Fibroblast of lung (primary cell): Measurements from ENCODE around the gene PDK1. TPM values are rescaled to one million over a fixed set of nuclear protein-coding genes. Genes with fewer than 3 reads are reported as not detected.

Experiments used
- DNase-seq, 2 donors: peaks; one replicate each; pipeline versions ENCODE4 v3.0.0 to v3.0.0-alpha.2; 2010; ENCODE audit warnings: low read depth in 2 of 2
- H2AFZ ChIP-seq: 2 replicates; pipeline ENCODE4 v1.5.1; 2012; ENCODE audit warnings: low read length, control low read depth, inconsistent platforms
- H3K27ac ChIP-seq: 2 replicates; pipeline ENCODE4 v1.5.1; 2011; ENCODE audit warnings: low read length, control low read depth; ENCODE audit not compliant: insufficient read depth
- H3K27me3 ChIP-seq: 2 replicates; pipeline ENCODE4 v1.5.1; 2011; ENCODE audit warnings: mild to moderate bottlenecking, low read length; ENCODE audit not compliant: control insufficient read depth, insufficient read depth
- H3K36me3 ChIP-seq: 2 replicates; pipeline ENCODE4 v1.5.1; 2011; ENCODE audit warnings: low read length; ENCODE audit not compliant: control insufficient read depth, insufficient read depth
- H3K4me1 ChIP-seq: 2 replicates; pipeline ENCODE4 v1.5.1; 2011; ENCODE audit warnings: low read length; ENCODE audit not compliant: control insufficient read depth, insufficient read depth; ENCODE audit errors: extremely low read depth
- H3K4me2 ChIP-seq: 2 replicates; pipeline ENCODE4 v1.5.1; 2011; ENCODE audit warnings: low read length, control low read depth; ENCODE audit not compliant: insufficient read depth; ENCODE audit errors: extremely low read depth
- H3K4me3 ChIP-seq, 4 experiments: fragments of 200-600 bp in 1 of 4; sonication (generic) in 1 of 4; replicated peaks in 1 of 4; 2 replicates each; pipeline ENCODE4 v1.5.1; 2011 to 2016; ENCODE audit warnings: low read length in 4 of 4, low read depth in 3 of 4, mild to moderate bottlenecking in 3 of 4, control low read depth in 2 of 4, inconsistent platforms in 1 of 4, mixed read lengths in 1 of 4; ENCODE audit not compliant: insufficient read depth in 1 of 4; ENCODE audit errors: control extremely low read depth in 1 of 4
- H3K79me2 ChIP-seq: 2 replicates; pipeline ENCODE4 v1.5.1; 2012; ENCODE audit warnings: mild to moderate bottlenecking, low read length, inconsistent platforms; ENCODE audit not compliant: control insufficient read depth, insufficient read depth
- H3K9ac ChIP-seq: 2 replicates; pipeline ENCODE4 v1.5.1; 2011; ENCODE audit warnings: mild to moderate bottlenecking, low read length, control low read depth; ENCODE audit not compliant: insufficient read depth
- H3K9me3 ChIP-seq: 2 replicates; pipeline ENCODE4 v1.5.1; 2012; ENCODE audit warnings: low read depth, low read length; ENCODE audit not compliant: control insufficient read depth, insufficient read depth
- H4K20me1 ChIP-seq: 2 replicates; pipeline ENCODE4 v1.5.1; 2011; ENCODE audit warnings: low read length; ENCODE audit not compliant: control insufficient read depth, insufficient read depth; ENCODE audit errors: extremely low read depth
- EZH2 ChIP-seq: IDR thresholded peaks from 2 replicates; pipeline ENCODE4 v1.5.1; 2012; ENCODE audit warnings: low read length, control low read depth, mild to moderate bottlenecking; ENCODE audit errors: missing control alignments
- polyA plus RNA-seq, 2 donors: library from polyadenylated mRNA; depleted of rRNA in 1 of 2; stranded (reverse) in 1 of 2; unstranded in 1 of 2; fragments of >200 nt; gene quantifications; 2 replicates each; pipeline ENCODE4 v1.2.1, GENCODE V29; 2011 to 2012; ENCODE audit warnings: missing spikeins in 1 of 2
- total RNA-seq: library from RNA; depleted of rRNA; stranded (reverse); fragments of >200 nt; gene quantifications from 2 replicates; pipeline ENCODE4 v1.2.1, GENCODE V29; 2014
- TF ChIP-seq, protein P1 (sequence below), 2 donors: IDR thresholded peaks in 1 of 2; conservative IDR thresholded peaks in 1 of 2; 1 replicate in 1 of 2; 2 replicates in 1 of 2; pipeline ENCODE4 v1.5.1; 2011 to 2012; ENCODE audit warnings: low read length in 2 of 2, control low read depth in 1 of 2, inconsistent platforms in 1 of 2, low read depth in 1 of 2, mild to moderate bottlenecking in 1 of 2

PDK1 gene
- total and polyA plus RNA-seq, 2 donors (not counting 1 experiment from before 2014, with no cell fraction given) = 11.2 to 63.0 TPM

DNA sequence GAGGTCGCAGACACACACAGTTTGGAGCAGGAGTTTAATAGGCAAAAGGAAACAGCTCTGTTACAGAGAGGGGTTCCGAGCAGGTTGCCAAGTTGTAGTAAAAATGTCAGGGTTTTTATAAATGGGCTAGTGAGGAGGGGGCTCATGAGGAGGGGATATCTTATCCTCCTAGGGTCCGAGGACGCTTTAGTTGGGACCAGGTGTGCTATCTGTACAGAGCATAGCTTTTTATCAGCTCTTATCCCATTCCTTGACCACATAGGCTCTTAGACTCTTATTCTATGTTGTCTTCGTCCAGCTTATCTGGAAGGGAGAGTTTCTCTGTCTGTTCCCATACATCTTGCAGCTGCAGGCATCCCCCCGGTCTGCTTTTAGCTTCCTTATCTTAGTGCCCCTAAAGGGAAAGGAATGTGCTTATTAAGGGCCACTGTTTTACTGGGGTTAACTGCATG, 44.7 kb downstream of the PDK1 start:
- H3K4me1 ChIP-seq = no peaks in the 10 kb centered on the region
- no peaks in the 10 kb centered on the region for H4K20me1 ChIP-seq
- TF ChIP-seq, protein P1, sequence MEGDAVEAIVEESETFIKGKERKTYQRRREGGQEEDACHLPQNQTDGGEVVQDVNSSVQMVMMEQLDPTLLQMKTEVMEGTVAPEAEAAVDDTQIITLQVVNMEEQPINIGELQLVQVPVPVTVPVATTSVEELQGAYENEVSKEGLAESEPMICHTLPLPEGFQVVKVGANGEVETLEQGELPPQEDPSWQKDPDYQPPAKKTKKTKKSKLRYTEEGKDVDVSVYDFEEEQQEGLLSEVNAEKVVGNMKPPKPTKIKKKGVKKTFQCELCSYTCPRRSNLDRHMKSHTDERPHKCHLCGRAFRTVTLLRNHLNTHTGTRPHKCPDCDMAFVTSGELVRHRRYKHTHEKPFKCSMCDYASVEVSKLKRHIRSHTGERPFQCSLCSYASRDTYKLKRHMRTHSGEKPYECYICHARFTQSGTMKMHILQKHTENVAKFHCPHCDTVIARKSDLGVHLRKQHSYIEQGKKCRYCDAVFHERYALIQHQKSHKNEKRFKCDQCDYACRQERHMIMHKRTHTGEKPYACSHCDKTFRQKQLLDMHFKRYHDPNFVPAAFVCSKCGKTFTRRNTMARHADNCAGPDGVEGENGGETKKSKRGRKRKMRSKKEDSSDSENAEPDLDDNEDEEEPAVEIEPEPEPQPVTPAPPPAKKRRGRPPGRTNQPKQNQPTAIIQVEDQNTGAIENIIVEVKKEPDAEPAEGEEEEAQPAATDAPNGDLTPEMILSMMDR (conservative IDR thresholded peaks at IDR 0.05 in 1 of 2, IDR thresholded peaks at IDR 0.05 in 1 of 2; ENCODE audit: low read depth in 1 of 2, low read length in 2 of 2) = no peak
- no peak for TF ChIP-seq EZH2
- H3K27ac ChIP-seq = no peak overlapping the region
- H3K4me2 ChIP-seq = no peak overlapping the region
- H3K9ac ChIP-seq = no peak overlapping the region
- H3K79me2 ChIP-seq = no peaks in the 10 kb centered on the region
- H3K4me3 ChIP-seq = no peak overlapping the region
- no peaks in the 10 kb centered on the region for H3K27me3 ChIP-seq
- no peaks in the 10 kb centered on the region for H3K36me3 ChIP-seq
- H2AFZ ChIP-seq = no peak overlapping the region
- no peak for DNase-seq
- H3K9me3 ChIP-seq = no peaks in the 10 kb centered on the region

DNA sequence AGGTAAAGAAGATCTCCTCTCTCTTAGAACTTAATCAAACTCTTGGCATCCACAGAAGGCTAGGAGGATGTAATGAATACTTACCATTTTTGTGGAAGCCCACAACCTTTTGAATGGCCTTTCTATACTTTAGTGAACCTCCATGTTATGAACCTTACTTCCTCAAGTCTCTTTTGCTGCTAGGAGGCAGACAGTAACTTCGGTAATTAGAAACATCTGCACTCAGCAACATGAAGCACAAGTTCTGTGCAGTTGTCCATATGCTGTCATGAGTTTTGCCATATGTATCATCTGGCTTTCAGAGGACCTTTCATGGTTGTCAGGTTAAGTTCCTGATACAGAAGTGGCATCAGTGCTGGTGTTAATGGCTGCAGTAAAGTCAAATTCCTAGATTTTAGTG, 50.4 kb downstream of the PDK1 start:
- no peaks in the 10 kb centered on the region for H3K9me3 ChIP-seq
- no peak overlapping the region for H3K4me2 ChIP-seq
- DNase-seq = peak in 1 of 2 donors; percentile 23
- no peak for TF ChIP-seq EZH2
- no peaks in the 10 kb centered on the region for H3K27me3 ChIP-seq
- H3K4me3 ChIP-seq = no peak overlapping the region
- no peaks in the 10 kb centered on the region for H4K20me1 ChIP-seq
- no peaks in the 10 kb centered on the region for H3K4me1 ChIP-seq
- H3K79me2 ChIP-seq = no peaks in the 10 kb centered on the region
- no peak overlapping the region for H2AFZ ChIP-seq
- H3K36me3 ChIP-seq = no peaks in the 10 kb centered on the region
- no peak overlapping the region for H3K9ac ChIP-seq
- no peak overlapping the region for H3K27ac ChIP-seq

DNA sequence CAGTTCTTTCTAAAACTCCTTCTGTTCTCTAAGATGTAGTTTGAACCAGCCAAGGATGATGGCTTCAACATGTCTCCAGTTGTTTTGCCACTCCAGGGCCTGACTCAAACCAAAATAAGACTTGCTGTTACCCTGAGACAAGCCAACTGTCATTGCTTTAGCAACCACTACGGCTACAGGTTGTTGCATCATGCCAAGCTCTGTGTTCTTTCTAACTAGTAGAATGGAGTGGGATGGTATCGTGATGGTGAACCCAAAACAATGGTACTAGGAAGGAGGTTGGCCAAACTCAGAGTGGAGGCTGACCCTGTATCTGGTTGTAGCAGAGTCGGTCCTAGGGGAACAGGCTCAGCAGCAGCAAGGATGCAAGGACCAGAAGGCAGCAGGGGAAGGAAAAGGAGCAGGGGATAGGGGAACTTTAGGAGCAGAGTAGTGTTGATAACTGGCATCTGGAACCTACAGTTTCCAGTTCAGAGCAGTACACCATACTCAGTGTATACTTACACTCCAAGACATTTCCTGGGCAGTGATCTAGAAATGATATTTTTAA, 51.6 kb downstream of the PDK1 start:
- DNase-seq = peak in 1 of 2 donors; percentile 80
- no peak overlapping the region for H2AFZ ChIP-seq
- no peak overlapping the region for H3K4me3 ChIP-seq
- TF ChIP-seq EZH2 = no peak
- TF ChIP-seq, protein P1 (conservative IDR thresholded peaks at IDR 0.05 in 1 of 2, IDR thresholded peaks at IDR 0.05 in 1 of 2; ENCODE audit: low read depth in 1 of 2, low read length in 2 of 2) = no peak
- H3K27ac ChIP-seq = no peak overlapping the region
- H4K20me1 ChIP-seq = no peaks in the 10 kb centered on the region
- H3K4me1 ChIP-seq = no peaks in the 10 kb centered on the region
- H3K9me3 ChIP-seq = no peaks in the 10 kb centered on the region
- H3K36me3 ChIP-seq = no peaks in the 10 kb centered on the region
- no peak overlapping the region for H3K9ac ChIP-seq
- H3K79me2 ChIP-seq = no peaks in the 10 kb centered on the region
- no peak overlapping the region for H3K4me2 ChIP-seq
- no peaks in the 10 kb centered on the region for H3K27me3 ChIP-seq
